H9 (cell line): Measurements from ENCODE around the gene CCDC34. TPM values are rescaled to one million over a fixed set of nuclear protein-coding genes. Genes with fewer than 3 reads are reported as not detected.

Experiments
- DNase-seq: peaks from one replicate; pipeline ENCODE4 v3.0.0-alpha.2; 2017
- H2AFZ ChIP-seq: one replicate; pipeline ENCODE4 v1.6.1; 2013; ENCODE audit warnings: mild to moderate bottlenecking, low read length, control low read depth, moderate library complexity
- H2AK5ac ChIP-seq: 2 replicates; pipeline ENCODE4 v1.6.1; 2013; ENCODE audit warnings: low read length, control low read depth, mixed read lengths; ENCODE audit not compliant: insufficient read length
- H2BK120ac ChIP-seq: one replicate; pipeline ENCODE4 v1.6.1; 2013; ENCODE audit warnings: low read depth, mild to moderate bottlenecking, low read length, control low read depth, inconsistent platforms; ENCODE audit not compliant: poor library complexity, severe bottlenecking
- H2BK12ac ChIP-seq: 2 replicates; pipeline ENCODE4 v1.6.1; 2013; ENCODE audit warnings: low read length, control low read depth, mixed read lengths, low read depth; ENCODE audit not compliant: insufficient read length
- H2BK15ac ChIP-seq: 2 replicates; pipeline ENCODE4 v1.6.1; 2013; ENCODE audit warnings: low read depth, low read length, control low read depth
- H2BK20ac ChIP-seq: one replicate; pipeline ENCODE4 v1.6.1; 2013; ENCODE audit warnings: low read depth, mild to moderate bottlenecking, low read length, control low read depth, inconsistent platforms; ENCODE audit not compliant: poor library complexity, severe bottlenecking
- H2BK5ac ChIP-seq: 2 replicates; pipeline ENCODE4 v1.6.1; 2013; ENCODE audit warnings: low read length, control low read depth, mixed read lengths; ENCODE audit not compliant: insufficient read length
- H3K14ac ChIP-seq: 2 replicates; pipeline ENCODE4 v1.6.1; 2013; ENCODE audit warnings: low read length, control low read depth; ENCODE audit not compliant: insufficient read depth
- H3K18ac ChIP-seq: 2 replicates; pipeline ENCODE4 v1.6.1; 2013; ENCODE audit warnings: low read depth, mild to moderate bottlenecking, mixed read lengths, low read length, control low read depth; ENCODE audit not compliant: insufficient read length
- H3K23ac ChIP-seq: 2 replicates; pipeline ENCODE4 v1.6.1; 2013; ENCODE audit warnings: low read length, control low read depth, mixed read lengths, low read depth; ENCODE audit not compliant: insufficient read length
- H3K23me2 ChIP-seq: 2 replicates; pipeline ENCODE4 v1.6.1; 2013; ENCODE audit warnings: low read depth, mild to moderate bottlenecking, mixed read lengths, low read length, control low read depth; ENCODE audit not compliant: insufficient read length, poor library complexity, severe bottlenecking
- H3K27ac ChIP-seq: 2 replicates; pipeline ENCODE4 v1.5.1; 2013; ENCODE audit warnings: low read length, control low read depth, mixed read lengths, low read depth; ENCODE audit not compliant: insufficient read length
- H3K27me3 ChIP-seq: 2 replicates; pipeline ENCODE4 v1.6.1; 2013; ENCODE audit warnings: low read length, control low read depth, inconsistent platforms; ENCODE audit not compliant: insufficient read depth
- H3K4ac ChIP-seq: 2 replicates; pipeline ENCODE4 v1.6.1; 2013; ENCODE audit warnings: low read depth, mild to moderate bottlenecking, control low read depth, inconsistent platforms, low read length, moderate library complexity
- H3K4me1 ChIP-seq: 2 replicates; pipeline ENCODE4 v1.6.1; 2013; ENCODE audit warnings: low read length, control low read depth, inconsistent platforms; ENCODE audit not compliant: insufficient read depth
- H3K4me2 ChIP-seq: 2 replicates; pipeline ENCODE4 v1.6.1; 2013; ENCODE audit warnings: low read length, control low read depth, mixed read lengths; ENCODE audit not compliant: insufficient read length, insufficient read depth
- H3K56ac ChIP-seq: 2 replicates; pipeline ENCODE4 v1.6.1; 2013; ENCODE audit warnings: low read depth, mild to moderate bottlenecking, mixed read lengths, low read length, control low read depth; ENCODE audit not compliant: insufficient read length
- H3K79me1 ChIP-seq: 2 replicates; pipeline ENCODE4 v1.6.1; 2013; ENCODE audit warnings: low read depth, mild to moderate bottlenecking, moderate library complexity, low read length, control low read depth, inconsistent platforms; ENCODE audit not compliant: insufficient read depth, poor library complexity, severe bottlenecking
- H3K79me2 ChIP-seq: 2 replicates; pipeline ENCODE4 v1.6.1; 2013; ENCODE audit warnings: low read length, control low read depth, inconsistent platforms; ENCODE audit not compliant: insufficient read depth
- H3K9ac ChIP-seq: 2 replicates; pipeline ENCODE4 v1.6.1; 2013; ENCODE audit warnings: low read length, control low read depth, mixed read lengths; ENCODE audit not compliant: insufficient read length; ENCODE audit errors: extremely low read depth
- H3K9me3 ChIP-seq: one replicate; pipeline ENCODE4 v1.6.1; 2013; ENCODE audit warnings: low read depth, low read length, inconsistent platforms; ENCODE audit not compliant: control insufficient read depth
- H3T11ph ChIP-seq: one replicate; pipeline ENCODE4 v1.6.1; 2013; ENCODE audit warnings: mild to moderate bottlenecking, low read length, control low read depth, inconsistent platforms
- H4K20me1 ChIP-seq: one replicate; pipeline ENCODE4 v1.6.1; 2013; ENCODE audit not compliant: control insufficient read depth, insufficient read length, insufficient read depth
- H4K5ac ChIP-seq: 2 replicates; pipeline ENCODE4 v1.6.1; 2013; ENCODE audit warnings: low read depth, mild to moderate bottlenecking, mixed read lengths, low read length, control low read depth; ENCODE audit not compliant: insufficient read length
- H4K8ac ChIP-seq: replicated peaks from 2 replicates; pipeline ENCODE4 v1.6.1; 2013; ENCODE audit warnings: low read length, control low read depth, mixed read lengths, low read depth; ENCODE audit not compliant: insufficient read length
- H4K91ac ChIP-seq: 2 replicates; pipeline ENCODE4 v1.6.1; 2013; ENCODE audit warnings: low read depth, mild to moderate bottlenecking, moderate library complexity, mixed read lengths, low read length, control low read depth; ENCODE audit not compliant: insufficient read length
- H3K27ac Mint-ChIP-seq, 3 experiments: 2 replicates in 2 of 3; 3 replicates in 1 of 3; pipeline ENCODE4 v1.8.0; 2020 to 2021; ENCODE audit warnings: mixed read lengths in 3 of 3, mild to moderate bottlenecking in 1 of 3, moderate library complexity in 1 of 3
- H3K27me3 Mint-ChIP-seq: 2 replicates; pipeline ENCODE4 v1.8.0; 2021; ENCODE audit warnings: low read depth, mild to moderate bottlenecking, moderate library complexity, mixed read lengths
- H3K36me3 Mint-ChIP-seq, 3 experiments: 2 replicates in 2 of 3; 3 replicates in 1 of 3; pipeline ENCODE4 v1.8.0; 2020 to 2021; ENCODE audit warnings: low read depth in 3 of 3, mixed read lengths in 3 of 3; ENCODE audit not compliant: insufficient read depth in 1 of 3
- H3K4me1 Mint-ChIP-seq, 2 experiments: 2 replicates each; pipeline ENCODE4 v1.8.0; 2020; ENCODE audit warnings: mixed read lengths in 2 of 2
- H3K4me3 Mint-ChIP-seq, 2 experiments: 2 replicates in 1 of 2; 3 replicates in 1 of 2; pipeline ENCODE4 v1.8.0; 2020 to 2021; ENCODE audit warnings: mild to moderate bottlenecking in 2 of 2, mixed read lengths in 2 of 2, moderate library complexity in 1 of 2
- H3K9me3 Mint-ChIP-seq, 2 experiments: 2 replicates in 1 of 2; 3 replicates in 1 of 2; pipeline ENCODE4 v1.8.0; 2020; ENCODE audit warnings: mild to moderate bottlenecking in 2 of 2, mixed read lengths in 2 of 2, moderate library complexity in 1 of 2
- CTCF ChIP-seq: fragments of 200-600 bp; sonication (generic); conservative IDR thresholded peaks from 3 replicates; pipeline ENCODE4 v1.8.0; 2021; ENCODE audit warnings: antibody characterized with exemption, mild to moderate bottlenecking
- total RNA-seq: library from RNA; stranded (reverse); gene quantifications from 2 replicates; pipeline ENCODE4 v1.2.1, GENCODE V29; 2021

Gene CCDC34
- total RNA-seq, 1 experiment from 2014 or later: 25.2 TPM

GRCh38 chr11:27384227-27384626 lies 21.2 kb upstream of the CCDC34 start:
- H3K27ac ChIP-seq: no peak overlapping the region
- H3K4me1 Mint-ChIP-seq: peaks cover 23 to 25% of the 10 kb centered on the region in 2 experiments

More at GRCh38 chr11:27384227-27384626, 21.2 kb upstream of the CCDC34 start:
- no peak overlapping the region for H2BK20ac ChIP-seq
- TF ChIP-seq CTCF: no peak
- H3K4me2 ChIP-seq: no peak overlapping the region
- no peak for DNase-seq
- H3K9ac ChIP-seq: no peak overlapping the region
- no peak overlapping the region for H3K18ac ChIP-seq
- H3K36me3 Mint-ChIP-seq: peaks cover 17 to 84% (median 61%) of the 10 kb centered on the region in 3 experiments; a peak in 6 of 7 replicates
- H3K4ac ChIP-seq: no peak overlapping the region
- no peak overlapping the region; a peak in 1 of 7 replicates for H3K27ac Mint-ChIP-seq
- no peaks in the 10 kb centered on the region for H3K23me2 ChIP-seq
- H2AFZ ChIP-seq: no peak overlapping the region
- no peak overlapping the region for H4K8ac ChIP-seq
- H3K4me3 Mint-ChIP-seq: no peak overlapping the region
- no peaks in the 10 kb centered on the region for H4K20me1 ChIP-seq
- no peak overlapping the region for H2BK5ac ChIP-seq
- H3K27me3 ChIP-seq: no peaks in the 10 kb centered on the region
- H3K79me1 ChIP-seq: no peaks in the 10 kb centered on the region
- H4K91ac ChIP-seq: no peak overlapping the region
- no peak overlapping the region for H2BK15ac ChIP-seq
- no peak overlapping the region for H3K56ac ChIP-seq
- no peak overlapping the region for H2AK5ac ChIP-seq
- H3K4me1 ChIP-seq: peaks cover 2% of the 10 kb centered on the region; the same call in 1 of the 2 replicates
- no peak overlapping the region for H2BK120ac ChIP-seq
- no peak overlapping the region for H4K5ac ChIP-seq
- no peaks in the 10 kb centered on the region for H3K9me3 Mint-ChIP-seq
- no peaks in the 10 kb centered on the region for H3K79me2 ChIP-seq
- no peaks in the 10 kb centered on the region for H3K9me3 ChIP-seq
- no peak overlapping the region for H3K14ac ChIP-seq
- no peaks in the 10 kb centered on the region for H3K27me3 Mint-ChIP-seq
- no peak overlapping the region for H3T11ph ChIP-seq
- no peak overlapping the region for H2BK12ac ChIP-seq
- no peak overlapping the region for H3K23ac ChIP-seq
